Motor neuron (in vitro differentiated cells): ENCODE data around the gene ADSS1. TPM values are rescaled to one million over a fixed set of nuclear protein-coding genes. Genes with fewer than 3 reads are reported as not detected.

Experiments
- ATAC-seq, 8 experiments: fragments of 200-7000 bp; cut with Tn5 transposase; replicated peaks in 6 of 8; 2 replicates each; pipeline ENCODE4 v1.8.0; 2021; ENCODE audit warnings: mild to moderate bottlenecking in 8 of 8, moderate library complexity in 8 of 8
- H3K27ac ChIP-seq, 2 donors: fragments of 250-450 bp; sonication (Bioruptor Pico); 2 replicates each; pipeline ENCODE4 v1.9.0; 2021; ENCODE audit warnings: antibody characterized with exemption in 2 of 2, mild to moderate bottlenecking in 2 of 2, moderate library complexity in 1 of 2
- H3K4me1 ChIP-seq, 2 donors: fragments of 250-450 bp; sonication (Bioruptor Pico); replicated peaks in 1 of 2; 2 replicates each; pipeline ENCODE4 v1.6.1; 2021; ENCODE audit warnings: antibody characterized with exemption in 2 of 2, mild to moderate bottlenecking in 2 of 2, moderate library complexity in 1 of 2
- H3K4me3 ChIP-seq, 5 donors: fragments of 250-450 bp; sonication (Bioruptor Pico); 2 replicates each; pipeline ENCODE4 v1.9.0; 2021; ENCODE audit warnings: antibody characterized with exemption in 5 of 5, mild to moderate bottlenecking in 5 of 5, moderate library complexity in 4 of 5
- WGBS, 10 experiments: fragments of 450-650 bp; shearing (Covaris generic); methylation state at CpG; one replicate each; pipeline ENCODE4 v1.0.0; 2022; 5-methylcytosine and 5-hydroxymethylcytosine counted together
- in situ Hi-C, 9 experiments: fragments of 400-800 bp; cut with MboI; loops; one replicate each; pipeline ENCODE4 v1.15.0; 2021; ENCODE audit warnings: low sequenced_read_pairs in 9 of 9, low pct_unique_long_range_greater_than_20kb in 2 of 9; ENCODE audit not compliant: unreplicated experiment in 9 of 9
- total RNA-seq, 8 experiments: library from RNA; unstranded; fragments of 300-600 nt; gene quantifications; 2 replicates each; pipeline versions ENCODE4 v1.2.3 to v1.2.4, GENCODE V29; 2022

The ADSS1 gene
- 10 to 100 TPM in 1 of 8 experiments, 1 to 10 TPM in 7; 2.0 to 13.3 (median 3.1) TPM for total RNA-seq

DNA sequence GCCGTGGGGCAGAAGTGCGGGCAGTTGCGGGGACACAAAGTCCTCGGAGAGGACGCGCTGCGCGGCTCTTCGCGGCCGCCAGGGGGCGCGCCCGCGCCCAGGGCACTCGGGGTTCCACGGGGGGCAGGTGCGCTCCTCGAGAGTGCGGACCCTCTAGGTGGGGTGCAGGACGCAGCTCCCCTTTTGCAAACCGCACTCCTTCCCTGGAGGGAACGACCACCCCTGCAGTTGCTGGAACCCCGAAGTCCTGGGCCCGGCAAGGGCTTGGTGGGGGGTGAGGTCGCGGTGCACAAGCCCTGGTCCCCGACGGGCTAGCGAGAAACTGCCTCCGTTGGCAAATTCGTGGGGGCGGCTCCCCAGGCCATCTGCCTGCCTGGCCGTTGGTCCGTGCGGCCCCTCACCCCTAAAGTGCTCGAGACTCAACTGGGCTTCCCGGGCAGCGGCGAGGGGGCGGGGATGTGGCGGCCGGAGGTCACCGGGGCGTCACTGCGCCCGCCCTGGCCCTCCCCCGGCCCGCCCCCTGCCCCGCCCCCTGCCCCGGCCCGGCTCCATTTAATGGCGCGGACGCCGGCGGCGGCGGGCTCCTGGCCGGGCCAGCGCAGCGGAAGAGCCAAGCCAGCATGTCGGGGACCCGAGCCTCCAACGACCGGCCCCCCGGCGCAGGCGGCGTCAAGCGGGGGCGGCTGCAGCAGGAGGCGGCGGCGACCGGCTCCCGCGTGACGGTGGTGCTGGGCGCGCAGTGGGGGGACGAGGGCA is at the start of gene ADSS1:
Gene ADSS1 (plus strand): TSS at position 579 of the 756 bp plus-strand sequence. CDS start 42 bp downstream, at position 621.
- peak within 1 kb of the TSS; percentile 25 to 51 (median 40) for H3K4me3 ChIP-seq
- peaks cover 5 to 36% of the 10 kb centered on the region in 2 donors for H3K4me1 ChIP-seq
- WGBS, 10 experiments = 0% methylated on average over 5 of the region's 82 CpGs; no CpG with 5 or more reads in 9 of the 10 experiments
- in situ Hi-C loops = no loop called here
- H3K27ac ChIP-seq = peak within 1 kb of the TSS in 1 of 2 donors; percentile 40
- peak; percentile 51 to 77 (median 56) for ATAC-seq

- Histone ChIP-seq H3K4me1 (peaks cover 32 to 47% of the 10 kb centered on the region in 2 donors), H3K4me3 (no peak overlapping the region), H3K27ac (no peak overlapping the region)
- WGBS, 10 experiments = 83 to 100% methylated on average over 1 of the region's 2 CpGs; no CpG with 5 or more reads in 8 of the 10 experiments
- in situ Hi-C loops = no loop called here
- no peak for ATAC-seq
Observed at GRCh38 chr14:104675447-104675846, 48.6 kb upstream of the ADSS1 start.

DNA sequence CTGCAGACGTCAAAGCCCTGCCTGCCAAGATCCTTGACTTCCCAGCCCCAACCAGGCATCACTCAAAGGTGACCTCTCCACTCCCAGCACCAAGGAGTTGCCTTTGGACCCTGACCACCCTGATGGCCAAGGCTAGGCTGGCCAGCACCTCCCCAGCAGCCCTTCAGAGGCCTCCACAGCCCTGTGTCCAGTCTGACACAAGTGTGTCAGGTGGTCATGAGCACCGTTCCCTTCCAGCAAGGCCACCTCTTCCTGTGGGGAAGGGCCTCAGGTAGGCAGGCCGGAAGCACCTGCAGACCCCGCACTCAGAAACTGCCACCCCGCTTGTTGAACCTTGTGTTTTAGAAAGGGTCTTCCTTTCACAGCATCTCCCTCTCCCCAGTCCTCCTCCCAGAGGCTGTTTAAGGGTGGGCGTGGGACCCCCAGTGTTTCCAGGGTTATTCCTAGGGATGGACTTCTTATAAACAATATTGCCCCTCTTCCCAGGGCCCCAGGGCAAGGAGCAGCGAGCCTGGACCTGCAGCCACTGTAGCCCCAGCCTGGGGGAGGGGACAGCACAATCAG is 47.8 kb upstream of the ADSS1 start:
- Histone ChIP-seq H3K27ac (peak overlapping the region; percentile 81 to 88), H3K4me3 (no peak overlapping the region), H3K4me1 (peaks cover 39 to 54% of the 10 kb centered on the region in 2 donors)
- WGBS, 10 experiments = 83 to 100% methylated on average over 1 of the region's 7 CpGs; no CpG with 5 or more reads in 8 of the 10 experiments
- no peak for ATAC-seq
- in situ Hi-C loops = no loop called here

DNA sequence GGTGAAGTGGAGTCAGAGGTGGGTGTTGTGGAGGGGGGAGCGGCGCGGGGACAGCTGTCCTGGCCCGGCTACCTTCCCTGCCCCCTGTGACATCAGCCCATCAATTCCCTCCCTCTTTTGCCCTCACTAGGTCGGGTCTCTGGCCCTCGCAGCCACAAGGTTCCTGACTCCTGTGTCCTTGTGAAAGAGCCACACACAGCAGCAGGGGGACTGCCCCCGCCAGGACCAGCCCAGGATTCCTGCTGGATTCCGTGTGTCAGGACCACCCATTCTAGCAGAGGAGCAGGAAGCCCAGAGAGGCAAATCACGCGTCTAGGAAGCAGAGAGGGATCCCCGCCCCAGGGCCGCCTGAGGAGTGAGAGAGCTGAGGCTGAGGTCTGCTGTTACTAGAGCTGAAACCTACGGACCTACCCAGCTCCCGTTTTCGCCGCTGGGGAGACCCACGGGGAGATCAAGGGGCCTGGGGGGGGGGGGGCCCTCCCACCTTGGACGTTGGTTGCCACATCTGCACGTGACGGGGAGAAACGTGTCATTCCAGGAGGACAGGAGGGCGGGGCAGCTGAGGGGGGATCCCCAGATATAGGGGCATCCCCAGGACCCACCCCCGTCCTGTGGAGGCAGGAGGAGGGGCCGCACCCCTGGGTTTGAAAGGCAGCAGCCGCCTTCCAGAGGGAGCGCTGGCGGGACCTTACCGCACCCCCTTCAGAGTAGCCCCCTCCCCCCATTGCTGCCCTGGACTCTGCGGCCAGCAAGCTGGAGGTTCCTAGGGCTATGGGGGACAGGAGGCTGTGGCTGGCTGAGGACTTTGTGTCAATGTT is 47.1 kb upstream of the ADSS1 start:
- peak overlapping the region in 1 of 5 donors; percentile 31 for H3K4me3 ChIP-seq
- in situ Hi-C loops = no loop called here
- 20 to 23% methylated on average over 1 to 8 of the region's 29 CpGs; no CpG with 5 or more reads in 8 of the 10 experiments for WGBS, 10 experiments
- H3K27ac ChIP-seq = peak overlapping the region; percentile 81 to 88
- ATAC-seq = peak in 7 of 8 experiments; percentile 1 to 52 (median 43)
- peaks cover 46 to 61% of the 10 kb centered on the region in 2 donors for H3K4me1 ChIP-seq

GRCh38 chr14:104677512-104678332 is 46.3 kb upstream of the ADSS1 start:
- in situ Hi-C loops = no loop called here
- Histone ChIP-seq H3K27ac (peak overlapping the region; percentile 81 to 88), H3K4me1 (peaks cover 55 to 69% of the 10 kb centered on the region in 2 donors), H3K4me3 (peak overlapping the region; percentile 2 to 31 (median 6))
- WGBS, 10 experiments = 0 to 4% methylated on average over 6 to 11 of the region's 43 CpGs; no CpG with 5 or more reads in 8 of the 10 experiments
- ATAC-seq = peak; percentile 56 to 87 (median 67)

GRCh38 chr14:104678346-104678745 is 45.7 kb upstream of the ADSS1 start:
- in situ Hi-C loops = no loop called here
- H3K4me1 ChIP-seq = peaks cover 61 to 76% of the 10 kb centered on the region in 2 donors
- peak overlapping the region in 3 of 5 donors; percentile 2 to 31 (median 20) for H3K4me3 ChIP-seq
- ATAC-seq = peak in 6 of 8 experiments; percentile 0 to 40 (median 34)
- 34 to 40% (median 36%) methylated on average over 2 to 9 of the region's 13 CpGs; no CpG with 5 or more reads in 7 of the 10 experiments for WGBS, 10 experiments
- H3K27ac ChIP-seq = peak overlapping the region; percentile 81 to 88

DNA sequence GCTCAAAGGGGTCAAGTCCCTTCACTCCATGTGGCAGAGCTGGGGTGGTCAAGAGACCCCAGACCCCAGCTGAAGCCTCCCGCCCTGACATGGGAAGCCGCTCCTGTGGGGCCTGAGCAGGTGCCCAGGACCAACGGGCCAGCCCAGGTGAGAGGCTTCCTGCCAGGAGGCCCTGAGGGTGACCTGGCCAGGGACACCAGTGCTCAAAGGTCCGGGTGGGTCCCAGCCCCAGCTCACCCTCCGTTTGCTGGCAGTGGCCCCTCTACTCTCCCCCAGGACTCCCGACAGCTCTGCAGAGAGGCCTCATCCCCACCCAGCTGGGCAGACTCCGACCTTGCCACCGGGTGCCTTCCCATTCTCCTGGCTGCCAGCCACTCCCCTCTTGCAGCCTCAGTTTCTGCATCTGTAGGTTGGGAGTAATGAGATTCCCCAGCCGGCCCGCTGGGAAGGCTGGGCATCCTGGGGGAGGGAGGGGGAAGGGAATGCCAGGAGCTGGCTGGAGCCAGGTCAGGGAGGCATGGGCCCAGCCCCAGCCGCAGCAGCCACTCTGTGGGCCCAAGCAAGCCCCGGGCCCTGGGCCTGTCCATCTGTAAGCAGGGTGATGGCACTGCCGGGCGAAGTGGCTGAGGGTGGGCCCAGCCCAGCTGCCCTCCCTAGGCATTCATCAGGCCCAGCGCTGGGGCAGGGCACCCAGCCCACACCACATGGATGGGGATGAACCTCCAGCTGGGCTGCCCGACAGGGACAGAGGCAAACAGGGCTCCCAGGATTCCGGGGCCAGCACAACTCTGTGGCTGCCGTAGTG is 44.9 kb upstream of the ADSS1 start:
- ATAC-seq = no peak
- Histone ChIP-seq H3K27ac (peak overlapping the region; percentile 81 to 88), H3K4me1 (peaks cover 65 to 83% of the 10 kb centered on the region in 2 donors), H3K4me3 (no peak overlapping the region)
- 33 to 100% (median 87%) methylated on average over 1 to 2 of the region's 18 CpGs; no CpG with 5 or more reads in 7 of the 10 experiments for WGBS, 10 experiments
- in situ Hi-C loops = no loop called here

GRCh38 chr14:104680056-104680805 is 43.8 kb upstream of the ADSS1 start:
- Histone ChIP-seq H3K27ac (no peak overlapping the region), H3K4me3 (no peak overlapping the region), H3K4me1 (peaks cover 65 to 87% of the 10 kb centered on the region in 2 donors)
- peak in 4 of 8 experiments; percentile 14 to 49 (median 23) for ATAC-seq
- 50 to 100% (median 87%) methylated on average over 1 to 6 of the region's 21 CpGs; no CpG with 5 or more reads in 6 of the 10 experiments for WGBS, 10 experiments
- in situ Hi-C loops = no loop called here

DNA sequence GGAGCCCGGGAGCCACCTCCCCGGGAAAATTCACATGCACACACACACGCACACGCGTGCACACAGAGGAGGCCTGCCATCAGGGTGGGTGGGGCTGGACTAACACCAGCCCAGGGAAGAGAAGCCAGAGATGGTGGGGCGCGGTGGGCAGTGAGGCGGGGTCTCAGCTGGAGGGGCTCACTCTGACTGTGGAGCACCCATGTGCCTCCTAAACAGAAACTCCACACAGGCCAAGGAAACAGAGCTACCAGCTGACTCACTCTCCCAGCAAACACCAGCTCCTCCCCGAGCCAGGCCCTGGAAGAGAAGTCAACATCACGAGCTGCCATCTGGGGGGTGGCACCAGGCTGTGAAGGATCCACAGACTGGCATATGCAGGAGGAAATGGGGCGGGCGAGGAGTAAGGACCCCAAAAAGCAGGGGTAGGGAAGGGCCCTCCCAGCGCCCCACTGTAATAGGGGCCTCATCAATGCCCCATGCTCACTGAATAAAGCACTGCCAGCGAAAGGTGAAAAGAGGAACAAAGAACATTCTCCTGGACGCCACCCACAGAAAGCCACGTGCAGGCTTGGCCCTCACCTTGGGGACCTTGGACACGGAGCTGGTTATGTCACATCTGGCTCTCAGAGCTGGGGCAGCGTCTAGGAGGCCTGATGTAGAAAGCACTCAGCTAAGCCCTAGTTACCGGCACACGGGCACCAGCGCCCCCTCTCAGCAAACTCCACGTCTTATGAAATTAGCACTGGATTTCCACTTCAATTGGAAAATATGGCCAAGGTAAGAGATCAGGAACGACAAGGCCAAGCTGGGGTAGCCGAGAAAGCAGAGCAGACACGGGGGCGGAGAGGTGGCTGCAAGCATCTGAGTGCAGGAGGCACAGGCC is 43.0 kb upstream of the ADSS1 start:
- Histone ChIP-seq H3K4me1 (peaks cover 65 to 85% of the 10 kb centered on the region in 2 donors), H3K4me3 (no peak overlapping the region), H3K27ac (peak overlapping the region in 1 of 2 donors; percentile 56)
- 20 to 62% (median 60%) methylated on average over 1 to 11 of the region's 26 CpGs; no CpG with 5 or more reads in 5 of the 10 experiments for WGBS, 10 experiments
- in situ Hi-C loops = no loop called here
- ATAC-seq = peak in 4 of 8 experiments; percentile 5 to 29 (median 12)

DNA sequence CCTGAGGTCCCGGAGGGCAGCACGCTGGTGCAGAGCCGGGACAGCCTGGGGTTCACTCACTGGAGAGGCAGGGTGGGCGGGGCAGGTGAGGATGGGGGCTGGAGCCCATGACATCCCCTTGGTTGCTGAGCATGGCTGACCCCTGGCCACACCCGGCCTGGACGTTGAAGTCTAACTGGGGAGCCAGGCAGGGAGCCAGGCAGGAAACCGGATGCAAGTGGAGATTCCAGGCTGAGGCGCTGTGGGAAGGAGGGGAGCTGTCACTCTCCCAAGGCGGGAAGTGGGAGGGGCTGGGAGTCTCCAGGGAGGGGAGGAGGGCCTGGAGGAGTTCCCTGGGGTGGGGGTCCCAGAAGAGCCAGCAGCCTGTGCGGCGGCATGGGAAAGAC is 42.3 kb upstream of the ADSS1 start:
- Histone ChIP-seq H3K4me3 (no peak overlapping the region), H3K27ac (peak overlapping the region; percentile 30 to 56), H3K4me1 (peaks cover 60 to 79% of the 10 kb centered on the region in 2 donors)
- peak in 7 of 8 experiments; percentile 1 to 33 (median 4) for ATAC-seq
- in situ Hi-C loops = no loop called here
- WGBS, 10 experiments = 0 to 40% methylated on average over 1 to 2 of the region's 11 CpGs; no CpG with 5 or more reads in 8 of the 10 experiments
